Endometrium (tissue), 2 donors: Measurements from ENCODE around the gene ACTL9.
"Not testable (repeated sequence)": the region's sequence is repeated elsewhere in the genome, so short reads cannot be mapped to it uniquely, and the experiment has no call there.

ENCODE experiments used
- FAIRE-seq: peaks from 2 replicates; lab custom pipeline; 2012; peaks lifted over from hg19 to GRCh38; lab: Jason Lieb, UNC
- donor health status: control.
- donor health status: control.

The ACTL9 gene, protein sequence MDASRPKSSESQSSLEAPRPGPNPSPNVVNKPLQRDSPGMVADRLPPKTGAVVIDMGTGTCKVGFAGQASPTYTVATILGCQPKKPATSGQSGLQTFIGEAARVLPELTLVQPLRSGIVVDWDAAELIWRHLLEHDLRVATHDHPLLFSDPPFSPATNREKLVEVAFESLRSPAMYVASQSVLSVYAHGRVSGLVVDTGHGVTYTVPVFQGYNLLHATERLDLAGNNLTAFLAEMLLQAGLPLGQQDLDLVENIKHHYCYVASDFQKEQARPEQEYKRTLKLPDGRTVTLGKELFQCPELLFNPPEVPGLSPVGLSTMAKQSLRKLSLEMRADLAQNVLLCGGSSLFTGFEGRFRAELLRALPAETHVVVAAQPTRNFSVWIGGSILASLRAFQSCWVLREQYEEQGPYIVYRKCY

DNA sequence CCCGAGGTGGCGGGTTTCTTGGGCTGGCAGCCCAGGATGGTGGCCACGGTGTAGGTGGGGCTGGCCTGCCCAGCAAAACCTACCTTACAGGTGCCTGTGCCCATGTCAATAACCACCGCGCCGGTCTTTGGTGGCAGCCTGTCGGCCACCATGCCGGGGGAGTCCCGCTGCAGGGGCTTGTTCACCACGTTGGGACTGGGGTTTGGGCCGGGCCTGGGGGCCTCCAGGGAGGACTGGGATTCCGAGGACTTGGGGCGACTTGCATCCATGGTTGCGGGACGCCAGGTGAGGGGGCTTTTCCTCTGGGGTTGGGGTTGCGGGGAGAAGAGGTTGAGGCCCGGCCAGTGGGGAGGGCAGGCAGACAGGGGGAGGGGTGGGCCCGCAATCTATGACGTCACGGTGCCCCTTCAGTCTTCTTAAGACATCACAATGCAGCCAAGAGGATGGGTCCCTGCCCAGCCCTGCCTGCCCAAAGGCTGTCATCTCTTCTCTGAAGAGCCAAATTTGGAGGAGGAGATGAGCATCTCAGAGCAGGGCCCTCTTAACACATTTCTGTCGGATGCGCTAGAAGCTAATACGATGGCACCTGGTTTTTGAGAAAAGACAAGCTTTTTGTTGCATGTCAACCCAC lies at the start of gene ACTL9:
ACTL9 (minus strand) TSS at position 363 of the 631 bp plus-strand sequence; CDS start at position 269, 94 bp downstream.
- no peak for FAIRE-seq

DNA sequence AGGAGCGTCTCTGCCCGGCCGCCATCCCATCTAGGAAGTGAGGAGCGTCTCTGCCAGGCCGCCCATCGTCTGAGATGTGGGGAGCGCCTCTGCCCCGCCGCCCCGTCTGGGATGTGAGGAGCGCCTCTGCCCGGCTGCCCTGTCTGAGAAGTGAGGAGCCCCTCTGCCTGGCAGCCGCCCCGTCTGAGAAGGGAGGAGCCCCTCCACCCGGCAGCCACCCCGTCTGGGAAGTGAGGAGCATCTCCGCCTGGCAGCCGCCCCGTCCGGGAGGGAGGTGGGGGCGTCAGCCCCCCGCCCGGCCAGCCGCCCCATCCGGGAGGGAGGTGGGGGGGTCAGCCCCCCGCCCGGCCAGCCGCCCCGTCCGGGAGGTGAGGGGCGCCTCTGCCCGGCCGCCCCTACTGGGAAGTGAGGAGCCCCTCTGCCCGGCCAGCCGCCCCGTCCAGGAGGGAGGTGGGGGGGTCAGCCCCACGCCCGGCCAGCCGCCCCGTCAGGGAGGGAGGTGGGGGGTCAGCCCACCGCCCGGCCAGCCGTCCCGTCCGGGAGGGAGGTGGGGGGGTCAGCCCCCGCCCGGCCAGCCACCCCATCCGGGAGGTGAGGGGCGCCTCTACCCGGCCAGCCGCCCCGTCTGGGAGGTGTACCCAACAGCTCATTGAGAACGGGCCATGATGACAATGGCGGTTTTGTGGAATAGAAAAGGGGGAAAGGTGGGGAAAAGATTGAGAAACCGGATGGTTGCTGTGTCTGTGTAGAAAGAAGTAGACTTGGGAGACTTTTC lies 40.9 kb upstream of the ACTL9 start:
- not testable (repeated sequence) for FAIRE-seq

DNA sequence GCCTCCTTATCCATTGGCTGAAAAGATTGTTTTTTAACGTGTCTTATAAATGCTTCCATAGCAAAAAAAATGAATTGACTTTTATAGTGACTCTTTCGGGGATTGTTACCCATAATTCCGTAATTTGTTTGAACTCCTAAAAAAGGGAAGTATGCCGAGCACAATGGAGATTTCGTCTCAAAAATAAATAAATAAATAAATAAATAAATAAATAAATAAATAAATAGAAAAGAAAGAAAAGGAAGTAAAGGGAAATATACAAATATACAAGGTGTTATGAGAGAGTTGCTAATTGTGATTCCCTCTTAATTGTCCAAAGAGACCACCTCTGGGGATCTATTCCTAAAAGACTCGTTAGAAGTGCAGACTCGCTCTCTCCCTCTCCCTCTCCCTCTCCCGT lies 39.8 kb upstream of the ACTL9 start:
- FAIRE-seq, result no peak

DNA sequence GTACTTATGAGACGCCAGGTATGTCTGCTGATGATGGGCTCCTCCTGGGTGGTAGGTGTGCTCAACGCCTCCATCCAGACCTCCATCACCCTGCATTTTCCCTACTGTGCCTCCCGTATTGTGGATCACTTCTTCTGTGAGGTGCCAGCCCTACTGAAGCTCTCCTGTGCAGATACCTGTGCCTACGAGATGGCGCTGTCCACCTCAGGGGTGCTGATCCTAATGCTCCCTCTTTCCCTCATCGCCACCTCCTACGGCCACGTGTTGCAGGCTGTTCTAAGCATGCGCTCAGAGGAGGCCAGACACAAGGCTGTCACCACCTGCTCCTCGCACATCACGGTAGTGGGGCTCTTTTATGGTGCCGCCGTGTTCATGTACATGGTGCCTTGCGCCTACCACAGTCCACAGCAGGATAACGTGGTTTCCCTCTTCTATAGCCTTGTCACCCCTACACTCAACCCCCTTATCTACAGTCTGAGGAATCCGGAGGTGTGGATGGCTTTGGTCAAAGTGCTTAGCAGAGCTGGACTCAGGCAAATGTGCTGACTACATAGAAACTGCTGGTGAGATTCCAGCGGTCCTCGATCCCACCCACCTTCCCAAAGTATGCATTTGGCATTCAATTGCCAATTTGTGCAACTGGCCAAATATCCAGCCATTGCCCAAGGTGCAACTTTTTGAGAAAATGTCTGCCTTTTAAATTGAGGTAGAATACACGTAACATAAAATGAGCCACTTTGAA lies 33.0 kb upstream of the ACTL9 start:
- no peak for FAIRE-seq

DNA sequence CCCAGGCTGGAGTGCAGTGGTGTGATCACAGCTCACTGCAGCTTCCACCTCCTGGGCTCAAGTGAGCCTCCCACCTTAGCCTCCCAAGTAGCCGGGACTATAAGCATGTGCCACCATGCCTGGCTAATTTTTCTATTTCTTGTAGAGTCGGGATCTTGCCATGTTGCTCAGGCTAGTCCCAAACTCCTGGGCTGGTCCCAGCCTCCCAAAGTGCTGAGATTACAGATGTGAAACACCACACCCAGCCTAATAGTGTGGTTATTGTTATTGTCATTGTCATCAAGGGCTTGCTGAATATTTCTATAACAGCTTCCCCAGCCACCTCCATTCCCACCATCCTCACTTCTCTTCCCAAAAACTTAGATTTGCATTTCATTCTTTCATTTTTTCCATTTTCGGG lies 25.7 kb upstream of the ACTL9 start:
- no peak for FAIRE-seq

DNA sequence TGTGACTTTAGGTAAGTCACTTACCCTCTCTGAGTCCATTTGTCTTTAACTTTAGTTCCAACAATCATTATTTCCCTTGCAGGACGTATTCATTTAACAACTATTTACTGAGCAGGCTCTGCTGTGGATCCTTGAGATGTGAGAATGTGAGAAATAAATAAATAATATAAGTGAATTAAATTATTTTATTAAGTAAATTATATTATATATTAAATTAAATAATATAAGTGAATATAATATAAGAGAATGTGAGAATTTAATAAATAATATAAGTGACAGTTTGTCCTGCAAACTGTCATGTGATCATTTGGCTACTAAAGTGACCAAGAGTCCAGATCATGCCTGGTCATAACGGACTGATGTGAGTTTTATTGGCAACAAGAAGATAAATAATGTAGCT lies 23.4 kb upstream of the ACTL9 start:
- FAIRE-seq, result no peak

DNA sequence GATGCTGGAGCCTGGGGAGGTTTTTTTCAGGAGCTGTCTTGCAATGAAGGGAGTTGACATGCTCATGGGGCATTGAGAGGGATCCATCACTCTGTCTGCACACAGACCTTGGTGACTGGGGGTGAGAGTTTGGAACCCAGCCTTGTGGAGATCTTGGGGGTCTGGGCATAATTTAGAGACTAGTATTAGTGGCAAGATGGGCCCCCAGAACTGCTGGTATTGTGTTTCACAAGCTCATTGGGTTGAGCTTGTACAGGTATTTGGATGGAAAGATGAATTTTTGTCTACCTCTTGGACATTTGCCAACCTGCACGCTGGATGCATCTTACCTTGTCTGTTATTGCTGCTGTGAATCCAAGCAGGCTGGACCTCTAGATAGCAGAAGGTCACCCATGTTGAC lies 22.7 kb upstream of the ACTL9 start, which contains the start of gene OR2Z1:
OR2Z1 (plus strand) TSS at position 301 of the 400 bp plus-strand sequence. CDS start 9,395 bp downstream, outside the sequence.
- no peak for FAIRE-seq

DNA sequence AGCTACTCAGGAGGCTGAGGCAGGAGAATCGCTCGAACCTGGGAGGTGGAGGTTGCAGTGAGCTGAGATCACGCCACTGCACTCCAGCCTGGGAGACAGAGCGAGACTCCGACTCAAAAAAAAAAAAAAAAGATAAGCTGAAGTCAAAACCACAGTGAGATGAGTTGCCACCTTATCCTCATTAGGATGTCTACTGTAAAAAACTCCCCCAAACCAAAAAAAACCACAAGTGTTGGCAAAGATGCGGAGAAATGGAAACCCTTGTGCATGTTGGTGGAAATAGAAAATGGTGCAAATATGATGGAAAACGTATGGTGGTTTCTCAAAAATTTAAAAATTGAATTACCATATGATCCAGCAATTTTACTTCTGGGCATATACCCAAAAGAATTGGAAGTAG lies 11.7 kb upstream of the ACTL9 start:
- FAIRE-seq, result not testable (repeated sequence)

DNA sequence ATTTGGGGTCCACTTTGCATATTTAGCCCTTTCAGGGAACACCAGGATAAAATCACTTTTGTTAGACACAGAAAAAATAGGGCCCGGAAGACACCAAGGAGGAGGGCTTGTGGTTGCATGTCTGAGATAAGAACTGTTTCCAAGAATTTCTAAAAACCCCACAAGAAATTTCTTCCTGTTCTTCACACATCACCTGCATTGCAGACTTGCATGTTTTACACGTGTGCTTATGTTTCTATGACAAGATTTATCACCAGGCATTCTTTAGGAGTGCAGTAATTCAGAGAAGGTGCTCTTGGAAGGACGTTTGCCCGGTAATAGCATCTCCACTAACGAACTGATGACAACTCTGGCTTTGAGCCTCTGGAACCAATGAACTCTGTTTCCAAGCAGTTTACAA lies 7.1 kb upstream of the ACTL9 start:
- FAIRE-seq, result no peak

DNA sequence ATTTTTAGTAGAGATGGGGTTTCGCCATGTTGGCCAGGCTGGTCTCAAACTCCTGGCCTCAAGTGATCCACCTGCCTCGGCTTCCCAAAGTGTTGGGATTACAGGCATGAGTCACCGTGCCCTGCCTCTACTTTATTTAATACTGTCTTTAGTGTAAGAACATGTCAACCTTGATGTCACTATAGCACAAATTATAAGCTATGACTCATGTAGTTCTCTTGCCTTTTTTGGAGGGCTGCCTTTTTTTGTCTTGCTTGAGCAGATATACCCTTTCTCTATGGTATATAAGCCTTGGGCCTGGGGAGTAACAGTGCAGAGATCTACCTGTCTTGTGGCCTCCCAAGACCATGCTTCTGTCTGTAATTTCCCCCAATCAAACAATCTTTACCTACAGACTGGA lies 6.7 kb upstream of the ACTL9 start:
- FAIRE-seq, result not testable (repeated sequence)

DNA sequence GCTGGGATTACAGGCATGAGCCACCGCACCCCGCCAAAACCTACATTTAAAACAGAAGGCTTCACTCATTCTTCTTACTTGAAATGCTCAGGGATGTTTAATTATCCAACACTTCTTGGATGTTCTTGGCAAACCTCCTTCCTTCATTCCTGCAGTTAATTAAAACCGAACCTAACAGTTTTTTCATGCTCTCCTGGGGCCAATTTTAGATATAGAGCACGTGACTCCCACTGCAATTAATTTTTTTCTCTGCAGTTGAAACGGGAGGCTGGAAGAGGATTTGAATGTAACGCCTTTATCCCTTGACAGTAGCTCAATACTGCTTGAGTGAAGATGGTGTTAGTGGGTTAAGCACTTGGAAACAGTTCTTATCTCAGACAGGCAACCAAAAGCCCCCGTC lies 4.6 kb upstream of the ACTL9 start:
- no peak for FAIRE-seq

DNA sequence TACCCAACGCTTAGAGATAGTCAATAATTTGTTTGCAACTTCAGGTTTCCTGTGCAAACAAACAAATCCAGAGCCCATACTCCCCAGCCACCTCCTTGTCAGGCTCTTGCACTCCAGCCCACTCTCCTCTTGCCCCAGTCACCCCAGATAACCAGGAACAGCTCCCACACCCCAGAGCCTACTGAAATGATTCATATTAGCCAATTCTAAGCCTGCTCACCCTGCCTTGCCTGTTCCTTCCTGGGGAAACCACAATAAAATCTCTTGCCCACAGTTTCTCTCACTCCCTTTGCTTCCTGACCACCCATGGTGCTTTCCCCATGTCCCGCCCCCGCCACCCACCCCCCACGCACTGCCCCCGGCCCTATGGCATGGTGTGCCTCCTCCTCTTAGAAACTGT lies 3.8 kb upstream of the ACTL9 start:
- no peak for FAIRE-seq

DNA sequence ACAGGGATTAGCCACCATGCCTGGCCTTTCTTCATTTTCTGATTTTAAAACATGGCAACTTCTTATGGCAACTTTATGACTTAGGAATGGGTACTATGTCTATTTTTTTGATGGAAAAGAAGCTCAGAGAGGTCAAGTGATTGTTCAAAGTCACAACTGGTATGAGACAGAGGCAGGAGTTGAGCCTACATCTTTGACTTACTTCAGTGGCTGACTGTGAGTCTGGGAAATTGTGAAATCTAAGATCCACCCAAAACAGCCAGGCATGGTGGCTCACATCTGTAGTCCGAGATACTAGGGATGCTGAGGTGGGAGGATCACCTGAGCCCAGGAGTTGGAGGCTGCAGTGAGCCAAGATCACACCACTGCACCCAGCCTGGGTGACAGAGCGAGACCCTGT lies 2.4 kb upstream of the ACTL9 start:
- no peak for FAIRE-seq

DNA sequence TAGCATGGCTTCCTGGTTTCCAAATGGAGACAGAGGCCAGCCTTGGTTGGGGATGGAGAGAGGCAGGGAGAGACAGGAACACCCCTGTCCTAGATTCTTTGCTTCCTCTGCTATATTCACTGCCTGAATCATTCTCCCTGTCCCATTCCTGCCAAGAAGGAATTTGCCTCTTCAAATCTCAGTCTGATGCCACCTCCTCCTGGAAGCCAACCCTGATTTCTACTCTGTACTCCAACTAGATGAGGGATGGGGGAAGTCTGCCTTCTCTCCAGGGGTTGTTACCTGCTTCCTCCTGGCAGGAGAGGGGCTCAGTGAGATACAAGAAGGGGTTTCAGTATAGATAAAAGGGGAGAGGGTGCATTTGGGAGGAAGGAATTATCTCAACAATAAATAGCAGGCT lies 1.3 kb upstream of the ACTL9 start:
- no peak for FAIRE-seq

DNA sequence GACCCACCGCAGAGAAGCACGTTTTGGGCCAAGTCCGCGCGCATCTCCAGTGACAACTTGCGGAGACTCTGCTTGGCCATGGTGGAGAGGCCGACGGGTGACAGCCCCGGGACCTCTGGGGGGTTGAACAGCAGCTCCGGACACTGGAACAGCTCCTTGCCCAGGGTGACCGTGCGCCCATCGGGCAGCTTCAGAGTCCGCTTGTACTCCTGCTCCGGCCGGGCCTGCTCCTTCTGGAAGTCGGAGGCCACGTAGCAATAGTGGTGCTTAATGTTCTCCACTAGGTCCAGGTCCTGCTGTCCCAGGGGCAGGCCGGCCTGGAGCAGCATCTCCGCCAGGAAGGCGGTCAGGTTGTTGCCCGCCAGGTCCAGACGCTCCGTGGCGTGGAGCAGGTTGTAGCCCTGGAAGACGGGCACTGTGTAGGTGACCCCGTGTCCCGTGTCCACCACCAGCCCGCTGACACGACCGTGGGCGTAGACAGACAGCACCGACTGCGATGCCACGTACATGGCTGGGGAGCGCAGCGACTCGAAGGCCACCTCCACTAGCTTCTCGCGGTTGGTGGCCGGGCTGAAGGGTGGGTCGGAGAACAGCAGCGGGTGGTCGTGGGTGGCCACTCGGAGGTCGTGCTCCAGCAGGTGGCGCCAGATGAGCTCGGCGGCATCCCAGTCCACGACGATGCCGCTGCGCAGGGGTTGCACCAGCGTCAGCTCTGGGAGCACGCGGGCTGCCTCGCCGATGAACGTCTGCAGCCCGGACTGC lies 743 bp downstream of the ACTL9 start:
- no peak for FAIRE-seq

DNA sequence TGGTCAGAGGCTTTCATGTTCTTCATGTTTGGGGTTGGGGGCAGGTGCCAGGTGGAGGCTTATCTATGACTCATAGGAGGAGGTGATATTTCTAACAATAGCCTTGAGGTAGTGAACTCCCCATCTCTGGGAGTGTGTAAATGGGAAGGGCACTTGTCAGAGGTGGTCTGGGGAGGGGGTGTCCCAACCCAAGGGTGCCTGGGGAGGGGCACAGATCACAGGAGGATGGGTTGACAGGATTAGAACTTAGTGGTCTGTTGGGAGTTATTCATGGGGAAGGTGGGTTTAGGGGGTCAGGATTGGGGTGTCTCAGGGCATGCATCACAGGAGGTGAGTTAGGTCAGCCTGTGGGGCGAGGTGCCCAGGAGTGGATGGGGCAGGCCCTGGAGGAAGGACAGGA lies 1.6 kb downstream of the ACTL9 start:
- no peak for FAIRE-seq

DNA sequence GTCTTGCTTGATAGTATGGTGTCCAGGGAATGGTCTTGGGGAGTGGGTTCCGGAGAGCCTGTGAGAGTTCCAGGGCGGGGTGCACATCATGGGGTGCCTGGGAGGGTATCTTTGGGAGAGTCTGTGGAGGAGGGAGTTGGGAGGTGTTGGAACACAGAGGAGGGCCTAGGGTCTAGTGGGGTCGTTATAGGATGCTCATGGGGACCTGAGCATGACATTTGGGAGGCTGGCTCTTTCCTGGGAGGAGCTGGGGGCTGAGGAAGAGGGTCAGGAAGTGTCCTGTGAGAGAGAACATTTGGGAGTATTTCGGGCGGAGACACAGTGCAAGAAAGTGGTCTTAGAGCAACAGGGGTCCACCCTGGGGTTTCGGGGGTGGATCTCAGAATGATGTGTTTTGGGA lies 2.7 kb downstream of the ACTL9 start:
- FAIRE-seq, result no peak

DNA sequence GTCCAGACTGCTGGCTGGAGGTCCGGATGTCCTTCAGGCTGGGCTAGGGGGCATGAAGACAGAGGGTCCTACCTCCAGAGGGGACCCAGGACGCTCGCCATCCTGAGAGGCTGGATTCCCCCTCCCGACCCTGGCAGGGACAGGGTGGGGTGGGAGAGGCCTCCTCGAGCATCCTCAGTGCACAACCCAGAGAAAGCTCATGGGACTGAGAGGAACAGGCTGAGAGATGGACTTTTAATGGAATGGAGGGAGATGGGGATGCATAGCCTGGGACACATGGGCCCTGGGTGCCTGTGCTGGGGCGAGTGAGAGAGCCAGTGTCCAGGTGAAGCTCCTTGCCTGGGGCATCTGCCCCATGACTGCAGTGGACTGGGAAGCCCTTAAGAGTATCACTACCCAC lies 3.1 kb downstream of the ACTL9 start:
- no peak for FAIRE-seq

DNA sequence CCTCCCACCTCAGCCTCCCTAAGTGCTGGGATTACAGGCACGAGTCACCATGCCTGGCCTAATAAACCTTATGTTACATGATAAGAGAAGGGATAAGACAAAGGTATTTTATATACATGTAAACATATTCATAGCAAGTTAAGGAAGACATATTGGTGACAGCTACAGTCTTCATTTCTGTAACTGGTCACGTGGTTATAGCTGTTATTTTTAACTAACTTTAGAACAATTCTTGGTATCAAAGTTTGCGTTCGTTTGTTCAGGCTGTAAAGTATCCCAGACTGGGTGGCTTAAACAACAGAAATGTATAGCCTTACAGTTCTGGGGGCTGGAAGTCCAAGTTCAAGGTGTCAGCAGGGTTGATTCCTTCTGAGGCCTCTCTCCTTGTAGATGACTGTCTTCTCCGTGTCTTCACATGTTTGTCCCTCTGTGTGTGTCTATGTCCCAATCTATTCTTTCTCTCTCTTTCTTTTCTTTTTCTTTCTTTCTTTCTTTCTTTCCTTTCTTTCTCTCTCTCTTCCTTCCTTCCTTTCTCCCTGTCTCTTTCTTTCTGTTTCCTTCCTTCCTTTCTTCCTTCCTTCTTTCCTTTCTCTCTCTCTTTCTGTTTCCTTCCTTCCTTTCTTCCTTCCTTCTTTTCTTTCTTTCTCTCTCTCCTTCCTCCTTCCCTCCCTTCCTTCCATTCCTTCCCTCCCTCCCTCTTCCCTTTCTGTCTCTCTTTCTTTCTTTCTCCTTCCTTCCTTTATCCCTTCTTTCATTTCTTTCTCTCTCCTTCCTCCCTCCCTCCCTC lies 7.6 kb downstream of the ACTL9 start:
- FAIRE-seq, result no peak

DNA sequence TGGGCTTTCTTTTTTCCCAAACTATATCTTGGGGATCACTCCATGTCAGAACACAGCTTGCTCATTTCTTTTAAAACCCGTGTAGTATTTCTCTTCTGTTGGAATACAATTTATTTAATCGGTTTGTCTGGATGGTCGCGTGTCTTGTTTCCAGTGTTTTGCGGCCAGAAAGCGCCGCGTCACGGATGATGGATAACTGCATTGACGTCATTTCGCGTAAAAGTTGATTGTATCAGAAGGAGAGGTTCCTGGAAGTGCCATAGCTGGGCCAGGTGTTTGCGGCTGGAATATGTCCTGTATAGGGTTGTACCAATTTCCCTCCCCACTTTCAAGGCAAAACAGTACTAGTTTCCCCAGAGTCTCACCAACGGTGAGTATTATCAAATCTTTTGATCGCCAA lies 9.7 kb downstream of the ACTL9 start:
- no peak for FAIRE-seq

DNA sequence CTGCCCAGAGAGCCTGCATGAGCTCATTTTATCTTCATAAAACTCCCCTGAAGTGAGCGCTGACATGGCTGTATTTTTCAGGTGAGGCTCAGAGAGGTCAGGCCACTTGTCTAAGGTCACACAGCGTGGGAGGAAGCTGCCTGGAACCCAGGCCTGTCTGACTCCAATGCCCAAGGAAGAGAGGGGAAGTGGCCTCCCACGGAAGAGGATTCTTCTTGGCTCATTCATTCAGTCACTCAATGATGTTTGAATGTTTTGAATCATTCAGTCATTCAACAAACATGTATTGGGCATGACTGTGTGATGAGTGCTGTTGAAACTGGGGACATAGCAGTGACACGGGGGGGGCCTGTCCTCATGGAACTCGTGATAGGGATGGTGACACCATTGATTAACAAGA lies 12.0 kb downstream of the ACTL9 start:
- no peak for FAIRE-seq
